Calu3 (cell line): Measurements from ENCODE around the gene ENTREP1. TPM values are rescaled to one million over a fixed set of nuclear protein-coding genes. Genes with fewer than 3 reads are reported as not detected.

Experiments used
- BruUV-seq: library from RNA; stranded (reverse); fragments of 400-500 nt; replicated peaks from 2 replicates; lab custom pipeline; 2021; lab: Mats Ljungman, UMichigan
- CTCF ChIA-PET: fragments of 300-600 bp; sonication (Branson Sonifier 250); formaldehyde crosslinking; loops from one replicate; lab custom pipeline; 2022; ENCODE audit warnings: antibody characterized with exemption; lab: Charles Lee
- DNase-seq: peaks from one replicate; pipeline ENCODE4 v3.0.0; 2022
- H3K27ac Mint-ChIP-seq: one replicate; pipeline ENCODE4 v1.8.0; 2022; ENCODE audit warnings: mixed read lengths; ENCODE audit not compliant: unreplicated experiment
- H3K27me3 Mint-ChIP-seq: one replicate; pipeline ENCODE4 v1.8.0; 2022; ENCODE audit warnings: mixed read lengths; ENCODE audit not compliant: unreplicated experiment
- H3K36me3 Mint-ChIP-seq: one replicate; pipeline ENCODE4 v1.8.0; 2022; ENCODE audit warnings: mild to moderate bottlenecking, moderate library complexity, mixed read lengths; ENCODE audit not compliant: insufficient read depth, unreplicated experiment
- H3K4me1 Mint-ChIP-seq: one replicate; pipeline ENCODE4 v1.8.0; 2022; ENCODE audit warnings: mild to moderate bottlenecking, low read depth, mixed read lengths; ENCODE audit not compliant: unreplicated experiment
- H3K4me3 Mint-ChIP-seq: one replicate; pipeline ENCODE4 v1.8.0; 2022; ENCODE audit warnings: mild to moderate bottlenecking, low read depth, moderate library complexity, mixed read lengths; ENCODE audit not compliant: unreplicated experiment
- H3K9me3 Mint-ChIP-seq: one replicate; pipeline ENCODE4 v1.8.0; 2022; ENCODE audit warnings: low read depth, mixed read lengths; ENCODE audit not compliant: unreplicated experiment
- intact Hi-C: fragments of 100-400 bp; cut with micrococcal nuclease; formaldehyde crosslinking; loops from one replicate; pipeline ENCODE4 v1.10.0; 2022; ENCODE audit not compliant: unreplicated experiment
- total RNA-seq: library from RNA; stranded (reverse); gene quantifications from 2 replicates; pipeline ENCODE4 v1.2.3, GENCODE V29; 2022
- TF ChIP-seq, protein P1 (sequence below): fragments of 200-600 bp; IDR thresholded peaks from one replicate; pipeline ENCODE4 v1.8.0; 2022; ENCODE audit warnings: antibody characterized with exemption; ENCODE audit not compliant: unreplicated experiment

ENTREP1 gene
- total RNA-seq, 1 experiment from 2014 or later, result 1.8 TPM

DNA sequence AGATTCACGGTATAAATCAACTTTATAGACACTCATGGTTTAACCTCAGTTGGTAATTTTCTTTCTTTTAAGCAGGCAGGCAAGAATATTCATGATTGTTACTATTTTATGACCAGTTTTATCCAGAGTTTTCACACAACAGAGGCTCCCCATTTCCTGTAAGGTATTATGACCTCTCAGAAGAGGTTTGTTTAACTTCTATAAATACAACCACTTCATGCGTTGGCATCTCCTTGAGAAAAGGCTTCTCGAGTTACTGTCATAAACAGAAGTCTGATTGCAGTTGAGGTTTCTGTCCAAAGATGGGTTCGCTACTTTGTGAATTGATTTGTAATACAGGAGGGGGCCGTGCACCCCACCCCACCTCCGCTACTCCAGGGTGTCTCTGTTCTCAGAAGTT is 55.3 kb downstream of the ENTREP1 start:
- Mint-ChIP-seq H3K4me3 (no peak overlapping the region), H3K27ac (no peak overlapping the region)
- intact Hi-C loops, result no loop called here

GRCh38 chr9:69380811-69381210 is 55.8 kb downstream of the ENTREP1 start:
- no peaks in the 10 kb centered on the region for H3K9me3 Mint-ChIP-seq

More for the DNA sequence above, 55.3 kb downstream of the ENTREP1 start:
- TF ChIP-seq, protein P1, sequence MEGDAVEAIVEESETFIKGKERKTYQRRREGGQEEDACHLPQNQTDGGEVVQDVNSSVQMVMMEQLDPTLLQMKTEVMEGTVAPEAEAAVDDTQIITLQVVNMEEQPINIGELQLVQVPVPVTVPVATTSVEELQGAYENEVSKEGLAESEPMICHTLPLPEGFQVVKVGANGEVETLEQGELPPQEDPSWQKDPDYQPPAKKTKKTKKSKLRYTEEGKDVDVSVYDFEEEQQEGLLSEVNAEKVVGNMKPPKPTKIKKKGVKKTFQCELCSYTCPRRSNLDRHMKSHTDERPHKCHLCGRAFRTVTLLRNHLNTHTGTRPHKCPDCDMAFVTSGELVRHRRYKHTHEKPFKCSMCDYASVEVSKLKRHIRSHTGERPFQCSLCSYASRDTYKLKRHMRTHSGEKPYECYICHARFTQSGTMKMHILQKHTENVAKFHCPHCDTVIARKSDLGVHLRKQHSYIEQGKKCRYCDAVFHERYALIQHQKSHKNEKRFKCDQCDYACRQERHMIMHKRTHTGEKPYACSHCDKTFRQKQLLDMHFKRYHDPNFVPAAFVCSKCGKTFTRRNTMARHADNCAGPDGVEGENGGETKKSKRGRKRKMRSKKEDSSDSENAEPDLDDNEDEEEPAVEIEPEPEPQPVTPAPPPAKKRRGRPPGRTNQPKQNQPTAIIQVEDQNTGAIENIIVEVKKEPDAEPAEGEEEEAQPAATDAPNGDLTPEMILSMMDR, result no peak
- Mint-ChIP-seq H3K27me3 (no peaks in the 10 kb centered on the region), H3K9me3 (no peaks in the 10 kb centered on the region), H3K4me1 (peaks cover 19% of the 10 kb centered on the region), H3K36me3 (no peaks in the 10 kb centered on the region)
- DNase-seq, result no peak
- BruUV-seq, result no TSS peak
- CTCF ChIA-PET, result no interaction called here

GRCh38 chr9:69382135-69382534 is 57.1 kb downstream of the ENTREP1 start:
- no peak for DNase-seq
- no peak overlapping the region for H3K4me3 Mint-ChIP-seq
- intact Hi-C loops, result no loop called here
- no peaks in the 10 kb centered on the region for H3K27me3 Mint-ChIP-seq
- no peaks in the 10 kb centered on the region for H3K36me3 Mint-ChIP-seq
- TF ChIP-seq, protein P1, result no peak
- no TSS peak for BruUV-seq
- H3K4me1 Mint-ChIP-seq, result peaks cover 19% of the 10 kb centered on the region
- no peak overlapping the region for H3K27ac Mint-ChIP-seq
- H3K9me3 Mint-ChIP-seq, result no peaks in the 10 kb centered on the region
- CTCF ChIA-PET, result no interaction called here

More at GRCh38 chr9:69380811-69381210, 55.8 kb downstream of the ENTREP1 start:
- Mint-ChIP-seq H3K4me3 (no peak overlapping the region), H3K27me3 (no peaks in the 10 kb centered on the region), H3K4me1 (peaks cover 19% of the 10 kb centered on the region), H3K36me3 (no peaks in the 10 kb centered on the region), H3K27ac (no peak overlapping the region)
- no peak for DNase-seq
- no TSS peak for BruUV-seq
- TF ChIP-seq, protein P1, result no peak
- CTCF ChIA-PET, result no interaction called here
- intact Hi-C loops, result no loop called here

- TF ChIP-seq, protein P1, result no peak
- DNase-seq, result no peak
- no peak overlapping the region for H3K4me3 Mint-ChIP-seq
- no peaks in the 10 kb centered on the region for H3K27me3 Mint-ChIP-seq
- intact Hi-C loops, result no loop called here
- no peaks in the 10 kb centered on the region for H3K36me3 Mint-ChIP-seq
- CTCF ChIA-PET, result no interaction called here
- H3K9me3 Mint-ChIP-seq, result no peaks in the 10 kb centered on the region
- no TSS peak for BruUV-seq
- H3K27ac Mint-ChIP-seq, result no peak overlapping the region
- peaks cover 9% of the 10 kb centered on the region for H3K4me1 Mint-ChIP-seq
Measured at GRCh38 chr9:69385581-69386033, 60.6 kb downstream of the ENTREP1 start.
